Karpas-422 (cell line): ENCODE measurements around the gene GCC1. TPM values are rescaled to one million over a fixed set of nuclear protein-coding genes. Genes with fewer than 3 reads are reported as not detected.

Experiments used
- DNase-seq: peaks from one replicate; pipeline ENCODE4 v3.0.0-alpha.2; 2015
- H2AFZ ChIP-seq: fragments of 200-600 bp; sonication (generic); 2 replicates; pipeline ENCODE4 v1.6.1; 2014; ENCODE audit warnings: antibody characterized with exemption, low read length, mixed read lengths
- H3K27ac ChIP-seq: fragments of 200-600 bp; sonication (generic); 2 replicates; pipeline ENCODE4 v1.5.1; 2014; ENCODE audit warnings: mild to moderate bottlenecking, low read length, moderate library complexity
- H3K27me3 ChIP-seq: fragments of 200-600 bp; sonication (generic); 2 replicates; pipeline ENCODE4 v1.6.1; 2014; ENCODE audit warnings: low read length, mixed read lengths
- H3K36me3 ChIP-seq: fragments of 200-600 bp; sonication (generic); 2 replicates; pipeline ENCODE4 v1.6.1; 2014; ENCODE audit warnings: low read length, mixed read lengths; ENCODE audit not compliant: insufficient read depth
- H3K4me1 ChIP-seq: fragments of 200-600 bp; sonication (generic); 2 replicates; pipeline ENCODE4 v1.6.1; 2014; ENCODE audit warnings: mild to moderate bottlenecking, low read length, mixed read lengths
- H3K4me2 ChIP-seq: fragments of 200-600 bp; sonication (generic); 2 replicates; pipeline ENCODE4 v1.6.1; 2014; ENCODE audit warnings: low read length, low read depth, mild to moderate bottlenecking; ENCODE audit not compliant: poor library complexity, severe bottlenecking
- H3K4me3 ChIP-seq: fragments of 200-600 bp; sonication (generic); 2 replicates; pipeline ENCODE4 v1.5.1; 2014; ENCODE audit warnings: mild to moderate bottlenecking, antibody characterized with exemption, low read length, mixed read lengths
- H3K79me2 ChIP-seq: fragments of 200-600 bp; sonication (generic); 2 replicates; pipeline ENCODE4 v1.6.1; 2014; ENCODE audit warnings: mild to moderate bottlenecking, low read length, mixed read lengths
- H3K9ac ChIP-seq: fragments of 200-600 bp; sonication (generic); 2 replicates; pipeline ENCODE4 v1.6.0; 2014; ENCODE audit warnings: low read length
- H3K9me2 ChIP-seq: fragments of 200-600 bp; sonication (generic), shearing (Covaris generic); replicated peaks from 2 replicates; pipeline ENCODE4 v1.6.0; 2014; ENCODE audit warnings: mild to moderate bottlenecking, low read length, moderate library complexity; ENCODE audit not compliant: insufficient read depth
- H3K9me3 ChIP-seq: fragments of 300-700, 200-600 bp; sonication (generic); 2 replicates; pipeline ENCODE4 v1.6.1; 2014; ENCODE audit warnings: low read length, mixed read lengths
- H4K20me1 ChIP-seq: fragments of 200-600 bp; sonication (generic); 2 replicates; pipeline ENCODE4 v1.6.1; 2014; ENCODE audit warnings: mild to moderate bottlenecking, antibody characterized with exemption, low read length, low read depth; ENCODE audit not compliant: insufficient read depth
- total RNA-seq: library from RNA; depleted of rRNA; stranded (reverse); fragments of >200 nt; shearing (Covaris generic); gene quantifications from 2 replicates; pipeline ENCODE4 v1.2.3, GENCODE V29; 2014; ENCODE audit warnings: low replicate concordance

The GCC1 gene
- total RNA-seq, 1 experiment from 2014 or later, result 6.8 TPM

DNA sequence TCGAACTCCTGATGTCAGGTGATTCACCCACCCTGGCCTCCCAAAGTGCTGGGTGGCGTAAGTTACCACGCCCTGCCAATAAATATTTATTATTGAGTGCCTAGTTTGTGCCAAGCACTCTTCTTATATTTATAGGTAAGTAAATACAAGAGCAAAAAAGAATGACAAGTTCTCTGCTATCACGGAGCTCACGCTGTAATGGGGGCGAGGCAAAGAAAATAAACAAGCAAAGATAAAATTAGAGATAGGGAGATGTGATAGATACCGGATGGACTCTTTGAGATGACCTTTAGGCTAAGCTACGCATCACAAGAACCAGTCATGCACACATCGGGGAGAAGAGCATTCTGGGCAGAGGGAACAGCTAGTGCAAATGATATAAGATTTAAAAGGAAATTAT is 46.3 kb downstream of the GCC1 start:
- Histone ChIP-seq H2AFZ (no peak overlapping the region), H3K79me2 (no peaks in the 10 kb centered on the region), H3K27ac (no peak overlapping the region), H3K27me3 (no peaks in the 10 kb centered on the region), H3K9ac (no peak overlapping the region), H3K9me3 (no peaks in the 10 kb centered on the region), H3K4me3 (no peak overlapping the region), H3K9me2 (no peaks in the 10 kb centered on the region), H3K4me2 (no peak overlapping the region), H4K20me1 (no peaks in the 10 kb centered on the region), H3K4me1 (no peaks in the 10 kb centered on the region), H3K36me3 (no peaks in the 10 kb centered on the region)
- no peak for DNase-seq

GRCh38 chr7:127536741-127537140 is 48.7 kb downstream of the GCC1 start:
- H3K4me1 ChIP-seq, result no peaks in the 10 kb centered on the region

DNA sequence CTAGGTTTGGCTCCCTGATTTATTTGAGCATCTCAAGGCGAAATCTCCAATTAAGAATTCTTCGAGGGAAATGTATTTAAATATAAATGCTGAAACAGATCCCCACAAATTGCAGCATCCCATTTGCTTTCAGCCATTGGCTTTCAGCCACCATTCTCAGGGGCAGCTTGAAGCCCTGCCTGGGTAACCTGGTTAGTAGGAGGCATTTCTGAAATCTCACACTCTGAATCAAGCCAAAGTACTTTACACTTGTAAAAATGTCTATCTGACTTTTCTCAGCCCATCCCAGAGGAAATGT is 49.1 kb downstream of the GCC1 start:
- H3K4me2 ChIP-seq, result no peak overlapping the region
- DNase-seq, result no peak
- no peaks in the 10 kb centered on the region for H3K36me3 ChIP-seq
- no peaks in the 10 kb centered on the region for H3K4me1 ChIP-seq
- no peaks in the 10 kb centered on the region for H3K27me3 ChIP-seq
- H3K9me2 ChIP-seq, result no peaks in the 10 kb centered on the region
- no peaks in the 10 kb centered on the region for H3K79me2 ChIP-seq
- H3K9me3 ChIP-seq, result no peaks in the 10 kb centered on the region
- no peak overlapping the region for H3K4me3 ChIP-seq
- H3K9ac ChIP-seq, result no peak overlapping the region
- H2AFZ ChIP-seq, result no peak overlapping the region
- no peak overlapping the region for H3K27ac ChIP-seq
- H4K20me1 ChIP-seq, result no peaks in the 10 kb centered on the region

More at GRCh38 chr7:127536741-127537140, 48.7 kb downstream of the GCC1 start:
- Histone ChIP-seq H3K27me3 (no peaks in the 10 kb centered on the region), H4K20me1 (no peaks in the 10 kb centered on the region), H3K9me2 (no peaks in the 10 kb centered on the region), H3K27ac (no peak overlapping the region), H3K36me3 (no peaks in the 10 kb centered on the region), H3K79me2 (no peaks in the 10 kb centered on the region), H3K9ac (no peak overlapping the region), H3K9me3 (no peaks in the 10 kb centered on the region), H2AFZ (no peak overlapping the region), H3K4me3 (no peak overlapping the region), H3K4me2 (no peak overlapping the region)
- no peak for DNase-seq

DNA sequence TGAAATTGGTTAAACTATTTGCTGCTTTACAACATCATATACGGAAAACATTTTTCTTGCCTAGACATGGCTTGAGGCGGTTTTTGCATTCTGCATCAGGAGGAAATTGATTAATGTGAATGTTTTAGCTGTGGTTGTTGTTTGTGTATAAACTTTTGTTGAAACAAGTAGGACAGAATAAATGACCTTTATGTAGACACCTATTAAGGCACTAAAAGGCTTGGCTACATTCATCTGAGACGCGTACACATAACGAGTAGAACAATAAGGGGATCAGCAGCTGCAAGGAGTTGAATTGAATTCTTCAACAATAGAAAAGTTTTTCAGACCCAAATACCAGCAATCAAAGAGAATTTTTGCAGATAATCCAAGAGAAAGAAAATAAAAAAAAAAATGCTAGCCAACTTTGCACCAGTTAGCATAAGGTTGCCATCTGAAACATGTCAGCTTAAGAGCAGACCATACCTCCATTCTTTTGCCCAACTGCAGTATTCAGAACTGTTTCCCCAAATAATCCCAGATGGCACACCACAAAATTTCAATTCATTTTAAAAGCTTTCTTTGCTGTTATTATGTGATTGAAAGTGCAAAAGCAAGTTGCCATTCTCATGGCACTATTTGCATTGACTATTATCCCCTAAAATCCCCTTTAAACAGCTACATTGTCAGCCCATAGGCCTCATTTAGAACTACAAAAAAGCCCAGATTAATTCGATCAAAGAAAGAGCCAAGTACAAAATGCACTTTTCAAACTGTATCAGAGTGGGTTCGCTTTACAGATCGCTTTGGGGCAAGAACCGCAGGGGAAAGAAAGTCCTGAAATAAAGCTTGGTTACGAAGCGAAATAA is 49.6 kb downstream of the GCC1 start:
- Histone ChIP-seq H2AFZ (no peak overlapping the region), H4K20me1 (no peaks in the 10 kb centered on the region), H3K27me3 (no peaks in the 10 kb centered on the region), H3K9me2 (no peaks in the 10 kb centered on the region), H3K27ac (no peak overlapping the region), H3K36me3 (no peaks in the 10 kb centered on the region), H3K79me2 (no peaks in the 10 kb centered on the region), H3K9ac (no peak overlapping the region), H3K9me3 (no peaks in the 10 kb centered on the region), H3K4me1 (no peaks in the 10 kb centered on the region), H3K4me2 (no peak overlapping the region), H3K4me3 (no peak overlapping the region)
- DNase-seq, result no peak

GRCh38 chr7:127534636-127535035 is 50.8 kb downstream of the GCC1 start:
- no peaks in the 10 kb centered on the region for H3K79me2 ChIP-seq
- no peak overlapping the region for H3K27ac ChIP-seq
- no peak overlapping the region for H3K9ac ChIP-seq
- H3K36me3 ChIP-seq, result no peaks in the 10 kb centered on the region
- H3K27me3 ChIP-seq, result no peaks in the 10 kb centered on the region
- H3K9me2 ChIP-seq, result no peaks in the 10 kb centered on the region
- H3K4me3 ChIP-seq, result no peak overlapping the region
- DNase-seq, result no peak
- no peak overlapping the region for H3K4me2 ChIP-seq
- H3K9me3 ChIP-seq, result no peaks in the 10 kb centered on the region
- no peaks in the 10 kb centered on the region for H3K4me1 ChIP-seq
- H4K20me1 ChIP-seq, result no peaks in the 10 kb centered on the region
- no peak overlapping the region for H2AFZ ChIP-seq

GRCh38 chr7:127532736-127533135 is 52.7 kb downstream of the GCC1 start:
- H3K9me3 ChIP-seq, result no peaks in the 10 kb centered on the region
- no peak for DNase-seq
- no peak overlapping the region for H3K4me2 ChIP-seq
- no peaks in the 10 kb centered on the region for H3K9me2 ChIP-seq
- H3K36me3 ChIP-seq, result no peaks in the 10 kb centered on the region
- no peaks in the 10 kb centered on the region for H4K20me1 ChIP-seq
- no peaks in the 10 kb centered on the region for H3K4me1 ChIP-seq
- no peaks in the 10 kb centered on the region for H3K27me3 ChIP-seq
- no peak overlapping the region for H3K4me3 ChIP-seq
- no peaks in the 10 kb centered on the region for H3K79me2 ChIP-seq
- H2AFZ ChIP-seq, result no peak overlapping the region
- no peak overlapping the region for H3K9ac ChIP-seq
- H3K27ac ChIP-seq, result no peak overlapping the region

DNA sequence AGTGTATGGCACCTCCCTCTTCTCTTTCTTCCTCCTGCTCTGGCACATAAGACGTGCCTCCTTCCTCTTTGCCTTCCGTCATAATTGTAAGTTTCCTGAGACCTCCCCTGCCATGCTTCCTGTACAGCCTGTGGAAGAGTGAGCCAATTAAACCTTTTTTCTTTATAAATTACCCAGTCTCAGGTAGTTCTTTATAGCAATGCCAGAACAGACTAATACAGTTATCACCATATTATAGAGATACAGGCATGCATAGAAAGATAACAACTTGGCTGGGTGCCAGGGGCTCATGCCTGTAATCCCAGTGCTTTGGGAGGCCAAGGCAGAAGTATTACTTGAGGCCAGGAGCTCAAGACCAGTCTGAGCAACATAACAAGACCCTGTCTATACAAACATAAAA is 53.2 kb downstream of the GCC1 start:
- Histone ChIP-seq H3K79me2 (no peaks in the 10 kb centered on the region), H3K27me3 (no peaks in the 10 kb centered on the region), H3K4me2 (no peak overlapping the region), H3K9ac (no peak overlapping the region), H3K4me3 (no peak overlapping the region), H3K36me3 (no peaks in the 10 kb centered on the region), H3K9me2 (no peaks in the 10 kb centered on the region), H3K4me1 (no peaks in the 10 kb centered on the region), H3K9me3 (no peaks in the 10 kb centered on the region), H4K20me1 (no peaks in the 10 kb centered on the region), H3K27ac (no peak overlapping the region), H2AFZ (no peak overlapping the region)
- no peak for DNase-seq
